D721Med (cell line): ENCODE results near the gene ACER3.
"Not testable (repeated sequence)": the region's sequence is repeated elsewhere in the genome, so short reads cannot be mapped to it uniquely, and the experiment has no call there.

Experiments
- DNase-seq: peaks from one replicate; pipeline ENCODE4 v3.0.0; 2011; ENCODE audit warnings: low spot score; ENCODE audit not compliant: insufficient read length
- FAIRE-seq: peaks from 2 replicates; lab custom pipeline; 2011; peaks lifted over from hg19 to GRCh38; lab: Jason Lieb, UNC
- TF ChIP-seq, protein P1 (sequence below): IDR thresholded peaks from 2 replicates; pipeline ENCODE4 v1.5.1; 2012; ENCODE audit warnings: mild to moderate bottlenecking, control low read depth; ENCODE audit not compliant: insufficient read depth; ENCODE audit errors: missing control alignments

ACER3 gene

DNA sequence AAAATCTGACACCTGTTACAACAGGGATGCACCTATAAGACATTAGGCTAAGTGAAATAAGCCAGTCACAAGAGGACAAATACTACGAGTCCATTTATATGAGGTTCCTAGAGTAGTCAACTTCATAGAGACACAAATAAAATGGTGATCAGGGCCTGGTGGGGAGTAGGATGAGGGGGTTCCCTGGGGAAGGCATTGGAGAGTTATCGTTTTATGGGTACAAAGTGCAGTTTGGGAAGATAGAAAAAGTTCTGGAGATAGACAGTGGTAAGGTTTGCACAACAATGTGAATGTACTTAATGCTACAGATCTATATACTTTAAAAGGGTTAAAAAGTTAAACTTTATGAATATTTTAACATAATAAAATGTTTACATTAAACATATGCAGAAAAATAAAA lies 142.1 kb downstream of the ACER3 start:
- TF ChIP-seq, protein P1, sequence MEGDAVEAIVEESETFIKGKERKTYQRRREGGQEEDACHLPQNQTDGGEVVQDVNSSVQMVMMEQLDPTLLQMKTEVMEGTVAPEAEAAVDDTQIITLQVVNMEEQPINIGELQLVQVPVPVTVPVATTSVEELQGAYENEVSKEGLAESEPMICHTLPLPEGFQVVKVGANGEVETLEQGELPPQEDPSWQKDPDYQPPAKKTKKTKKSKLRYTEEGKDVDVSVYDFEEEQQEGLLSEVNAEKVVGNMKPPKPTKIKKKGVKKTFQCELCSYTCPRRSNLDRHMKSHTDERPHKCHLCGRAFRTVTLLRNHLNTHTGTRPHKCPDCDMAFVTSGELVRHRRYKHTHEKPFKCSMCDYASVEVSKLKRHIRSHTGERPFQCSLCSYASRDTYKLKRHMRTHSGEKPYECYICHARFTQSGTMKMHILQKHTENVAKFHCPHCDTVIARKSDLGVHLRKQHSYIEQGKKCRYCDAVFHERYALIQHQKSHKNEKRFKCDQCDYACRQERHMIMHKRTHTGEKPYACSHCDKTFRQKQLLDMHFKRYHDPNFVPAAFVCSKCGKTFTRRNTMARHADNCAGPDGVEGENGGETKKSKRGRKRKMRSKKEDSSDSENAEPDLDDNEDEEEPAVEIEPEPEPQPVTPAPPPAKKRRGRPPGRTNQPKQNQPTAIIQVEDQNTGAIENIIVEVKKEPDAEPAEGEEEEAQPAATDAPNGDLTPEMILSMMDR: no peak
- FAIRE-seq: no peak
- DNase-seq: no peak

DNA sequence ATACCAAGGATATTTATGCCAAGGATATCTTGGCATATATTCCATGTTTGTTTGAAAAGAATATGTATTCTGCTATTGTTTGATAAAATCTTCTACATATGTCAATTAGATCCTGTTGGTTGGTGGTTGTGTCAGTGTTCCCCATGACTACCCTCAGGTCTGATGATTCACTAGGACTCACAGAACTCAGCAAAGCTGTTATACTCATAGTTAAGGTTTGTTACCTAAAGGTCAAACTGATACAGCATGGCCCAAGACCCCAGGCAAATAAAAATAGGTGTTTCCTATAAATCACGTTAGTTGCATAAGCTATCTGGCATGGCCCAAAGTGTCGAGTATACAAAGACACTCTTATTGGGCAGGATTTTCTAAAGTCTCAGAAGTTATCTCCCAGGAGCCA lies 143.2 kb downstream of the ACER3 start:
- no peak for FAIRE-seq
- TF ChIP-seq, protein P1: no peak
- DNase-seq: no peak

DNA sequence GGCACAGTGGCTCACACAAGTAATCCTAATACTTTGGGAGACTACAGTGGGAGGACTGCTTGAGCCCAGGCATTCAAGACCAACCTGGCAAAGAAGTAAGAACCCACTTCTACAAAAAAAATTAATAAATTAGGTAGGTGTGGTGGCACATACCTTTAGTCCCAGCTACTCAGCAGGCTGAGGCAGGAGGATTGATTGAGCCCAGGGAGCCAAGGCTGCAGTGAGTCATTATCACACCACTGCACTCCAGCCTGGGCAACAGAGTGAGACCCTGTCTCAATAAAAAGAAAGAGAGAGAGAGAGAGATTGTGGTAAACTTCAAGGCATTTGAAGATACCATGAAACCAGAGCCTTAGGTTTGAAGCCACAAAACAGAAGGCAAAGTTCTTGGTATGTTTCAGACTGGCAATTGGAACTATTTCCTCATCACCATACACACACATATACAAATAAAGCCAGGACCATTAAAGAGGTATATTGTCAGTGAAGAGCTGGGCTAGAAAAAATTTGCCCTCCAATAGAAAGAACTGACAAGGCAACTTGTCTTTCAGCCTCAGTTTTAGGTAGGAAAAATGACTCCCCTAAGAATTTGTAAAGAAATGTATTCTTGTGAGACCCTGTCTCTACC lies 148.9 kb downstream of the ACER3 start:
- DNase-seq (no peak), FAIRE-seq (no peak)
- TF ChIP-seq, protein P1: no peak

DNA sequence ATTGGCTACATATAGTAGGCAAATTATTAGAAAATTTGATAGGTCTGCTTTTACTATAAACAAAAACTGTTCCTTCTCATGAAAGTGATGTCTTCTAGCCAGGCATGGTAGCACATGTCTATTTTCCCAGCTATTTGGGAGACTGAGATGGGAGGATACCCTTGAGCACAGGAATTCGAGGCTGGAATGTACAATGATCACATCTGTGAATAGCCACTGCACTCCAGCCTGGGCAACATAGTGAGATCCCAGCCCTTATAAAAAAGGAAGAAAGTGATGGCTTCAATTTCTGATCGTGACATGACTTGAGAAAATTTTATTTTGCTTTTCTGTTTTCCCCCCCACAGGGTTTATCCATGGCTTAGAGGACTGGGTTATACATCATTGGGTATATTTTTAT lies 154.0 kb downstream of the ACER3 start:
- TF ChIP-seq, protein P1: no peak
- FAIRE-seq: no peak
- DNase-seq: no peak

DNA sequence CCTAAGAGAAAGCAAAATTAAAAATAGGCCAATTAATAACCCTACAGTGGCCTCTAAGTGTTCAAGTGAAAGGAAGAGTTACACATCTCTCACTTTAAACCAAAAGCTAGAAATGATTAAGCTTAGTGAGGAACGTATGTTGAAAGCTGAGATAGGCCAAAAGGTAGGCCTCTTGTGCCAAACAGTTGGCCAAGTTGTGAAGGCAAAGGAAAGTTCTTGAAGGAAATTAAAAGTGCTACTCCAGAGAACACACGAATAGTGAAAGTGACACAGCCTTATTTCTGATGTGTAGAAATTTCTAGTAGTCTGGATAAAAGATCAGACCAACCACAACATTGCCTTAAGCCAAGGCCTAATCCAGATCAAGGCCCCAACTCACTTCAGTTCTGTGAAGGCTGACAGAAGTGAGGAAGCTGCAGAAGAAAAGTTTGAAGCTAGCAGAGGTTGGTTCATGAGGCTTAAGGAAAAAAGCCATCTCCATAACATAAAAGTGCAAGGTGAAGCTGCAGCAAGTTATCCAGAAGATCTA lies 157.7 kb downstream of the ACER3 start:
- not testable (repeated sequence) for FAIRE-seq, DNase-seq

DNA sequence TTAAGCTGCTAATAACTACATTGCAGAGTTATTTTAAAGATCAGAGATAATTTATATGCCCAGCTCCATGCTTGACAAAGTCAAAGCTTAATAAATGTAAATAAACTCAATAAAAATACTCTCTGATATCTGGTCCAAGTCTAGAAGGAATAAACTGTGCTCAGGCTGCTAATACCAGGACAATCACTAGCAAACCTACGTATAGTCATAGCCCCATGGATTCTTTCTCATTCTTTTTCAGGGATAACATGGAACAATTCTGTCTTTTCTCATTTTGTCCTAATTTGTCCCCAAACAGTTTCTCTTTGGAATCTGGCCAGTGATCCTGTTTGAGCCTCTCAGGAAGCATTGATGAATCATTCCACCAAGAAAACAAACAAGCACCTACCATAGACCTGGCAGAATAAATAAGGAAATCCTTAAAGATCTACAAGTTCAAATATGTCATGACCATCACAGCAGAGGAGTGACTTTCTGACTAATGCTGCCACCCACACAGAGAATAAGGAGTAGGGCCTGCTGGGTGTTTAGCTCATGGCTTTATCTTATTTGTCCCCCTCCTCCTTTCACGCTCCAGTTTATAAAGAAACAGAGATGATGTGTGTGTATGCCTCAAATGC lies 159.4 kb downstream of the ACER3 start:
- TF ChIP-seq, protein P1: no peak
- FAIRE-seq (no peak), DNase-seq (no peak)

GRCh38 chr11:77020734-77021133 lies 160.0 kb downstream of the ACER3 start:
- TF ChIP-seq, protein P1: no peak
- FAIRE-seq: no peak
- no peak for DNase-seq
